Astrocyte of the cerebellum (primary cell): ENCODE results near the gene TAL1.
A peak's percentile ranks its signal among the peaks of the same experiment; 100 is the strongest.

Experiments
- DNase-seq: peaks from one replicate; pipeline ENCODE4 v3.0.0-alpha.2; 2011; ENCODE audit warnings: low read depth
- H3K4me3 ChIP-seq: 2 replicates; pipeline ENCODE4 v1.5.1; 2011; ENCODE audit warnings: mild to moderate bottlenecking, low read depth, low read length, moderate library complexity
- CTCF ChIP-seq: IDR thresholded peaks from 2 replicates; pipeline ENCODE4 v1.5.1; 2012; ENCODE audit warnings: low read length, low read depth, moderate library complexity, mild to moderate bottlenecking; ENCODE audit errors: missing control alignments
- in situ Hi-C: cut with HindIII; loops from 2 replicates; pipeline ENCODE4 v1.10.0; 2017; ENCODE audit warnings: low sequenced_read_pairs

TAL1 gene

GRCh38 chr1:47238935-47239592 lies 7.0 kb upstream of the TAL1 start:
- no peak for DNase-seq
- no peak overlapping the region for H3K4me3 ChIP-seq
- in situ Hi-C loops = no loop called here
- TF ChIP-seq CTCF = no peak

GRCh38 chr1:47235806-47236205 lies 3.8 kb upstream of the TAL1 start:
- H3K4me3 ChIP-seq = no peak overlapping the region
- TF ChIP-seq CTCF = no peak
- no peak for DNase-seq
- in situ Hi-C loops = no loop called here

GRCh38 chr1:47235241-47235681 lies 3.2 kb upstream of the TAL1 start:
- no peak for DNase-seq
- in situ Hi-C loops = no loop called here
- no peak for TF ChIP-seq CTCF

GRCh38 chr1:47233186-47233585 lies 1.2 kb upstream of the TAL1 start:
- H3K4me3 ChIP-seq = no peak overlapping the region
- DNase-seq = no peak
- in situ Hi-C loops = no loop called here
- TF ChIP-seq CTCF = no peak

More at GRCh38 chr1:47235241-47235681, 3.2 kb upstream of the TAL1 start:
- H3K4me3 ChIP-seq = no peak overlapping the region

- peak; percentile 9 for DNase-seq
- TF ChIP-seq CTCF = no peak
- peak overlapping the region; percentile 21 for H3K4me3 ChIP-seq
- in situ Hi-C loops = no loop called here
These were observed 481 bp downstream of the TAL1 start for GRCh38 chr1:47231301-47232186.

- DNase-seq = no peak
These were observed 1.2 kb downstream of the TAL1 start for GRCh38 chr1:47230692-47231300.

More at GRCh38 chr1:47230692-47231300, 1.2 kb downstream of the TAL1 start:
- no peak for TF ChIP-seq CTCF
- in situ Hi-C loops = no loop called here
- H3K4me3 ChIP-seq = no peak overlapping the region
